ENCODE results near the gene CNTNAP4. TPM values are rescaled to one million over a fixed set of nuclear protein-coding genes. Genes with fewer than 3 reads are reported as not detected.

The CNTNAP4 gene
- total RNA-seq, 1 experiment from 2014 or later = not detected

DNA sequence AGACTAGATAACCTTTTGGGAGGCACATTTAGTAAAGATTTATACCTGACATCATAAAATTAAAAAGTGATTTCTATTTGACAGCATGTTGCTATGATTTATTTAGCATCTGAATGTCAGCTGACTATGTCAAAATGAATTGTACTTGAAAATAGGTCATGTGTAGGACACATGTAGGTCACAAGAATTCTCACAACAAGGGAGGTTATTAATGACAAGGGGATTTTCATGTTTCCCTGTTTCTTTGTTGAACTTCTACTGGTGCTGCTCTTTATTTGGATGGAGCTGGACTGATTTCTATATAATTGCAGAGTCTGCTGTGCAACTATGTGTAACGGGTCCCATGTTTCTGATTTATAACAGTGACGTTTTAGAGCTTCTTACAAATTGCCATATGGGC is 144.4 kb downstream of the CNTNAP4 start:
- RAD21 ChIA-PET (ENCODE audit: low non-redundant PET in 1 of 2, low total read pairs in 2 of 2, uncharacterized antibody in 2 of 2, unreplicated experiment in 2 of 2) = no interaction called here
- Histone ChIP-seq H3K36me3 (ENCODE audit: control insufficient read depth in 1 of 2, insufficient read depth in 2 of 2, low read length in 2 of 2) (no peaks in the 10 kb centered on the region), H2AFZ (ENCODE audit: low read depth, low read length, poor library complexity, severe bottlenecking) (no peak overlapping the region), H3K4me3 (replicated peaks in 1 of 2; ENCODE audit: low read depth in 1 of 2, low read length in 2 of 2) (no peak overlapping the region), H3K4me1 (ENCODE audit: control insufficient read depth in 1 of 2, insufficient read depth in 2 of 2, low read length in 2 of 2) (no peaks in the 10 kb centered on the region), H3K9me2 (ENCODE audit: insufficient read depth) (no peaks in the 10 kb centered on the region), H3K9ac (ENCODE audit: low read length) (no peak overlapping the region), H3K9me3 (ENCODE audit: control insufficient read depth in 1 of 2, insufficient read depth in 1 of 2, low read depth in 1 of 2, low read length in 2 of 2) (peaks cover 0 to 8% of the 10 kb centered on the region in 2 experiments; a peak in 2 of 4 replicates), H3K79me2 (ENCODE audit: insufficient read depth, low read length) (no peaks in the 10 kb centered on the region), H3K4me2 (ENCODE audit: low read length) (no peak overlapping the region), H4K20me1 (ENCODE audit: insufficient read depth) (no peaks in the 10 kb centered on the region), H3K27ac (ENCODE audit: low read depth, low read length) (no peak overlapping the region), H3K27me3 (ENCODE audit: insufficient read depth, low read length) (no peaks in the 10 kb centered on the region)
- no TSS peak for BruUV-seq (replicated peaks)
- no peak for ATAC-seq
- CTCF ChIA-PET = no interaction called here
- intact Hi-C loops (cut with micrococcal nuclease) = no loop called here
- no peak for DNase-seq (ENCODE audit: low read depth, low spot score)
- POLR2A ChIA-PET = no interaction called here
- TF ChIP-seq, protein P1, sequence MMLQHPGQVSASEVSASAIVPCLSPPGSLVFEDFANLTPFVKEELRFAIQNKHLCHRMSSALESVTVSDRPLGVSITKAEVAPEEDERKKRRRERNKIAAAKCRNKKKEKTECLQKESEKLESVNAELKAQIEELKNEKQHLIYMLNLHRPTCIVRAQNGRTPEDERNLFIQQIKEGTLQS (IDR thresholded peaks at IDR 0.05) = no peak
- TF ChIP-seq CEBPB (IDR thresholded peaks at IDR 0.05; ENCODE audit: low read depth) = no peak
- TF ChIP-seq TCF7L2 (IDR thresholded peaks at IDR 0.05; ENCODE audit: borderline replicate concordance, extremely low read depth, insufficient read depth, insufficient read length) = no peak
- TF ChIP-seq, protein P2, sequence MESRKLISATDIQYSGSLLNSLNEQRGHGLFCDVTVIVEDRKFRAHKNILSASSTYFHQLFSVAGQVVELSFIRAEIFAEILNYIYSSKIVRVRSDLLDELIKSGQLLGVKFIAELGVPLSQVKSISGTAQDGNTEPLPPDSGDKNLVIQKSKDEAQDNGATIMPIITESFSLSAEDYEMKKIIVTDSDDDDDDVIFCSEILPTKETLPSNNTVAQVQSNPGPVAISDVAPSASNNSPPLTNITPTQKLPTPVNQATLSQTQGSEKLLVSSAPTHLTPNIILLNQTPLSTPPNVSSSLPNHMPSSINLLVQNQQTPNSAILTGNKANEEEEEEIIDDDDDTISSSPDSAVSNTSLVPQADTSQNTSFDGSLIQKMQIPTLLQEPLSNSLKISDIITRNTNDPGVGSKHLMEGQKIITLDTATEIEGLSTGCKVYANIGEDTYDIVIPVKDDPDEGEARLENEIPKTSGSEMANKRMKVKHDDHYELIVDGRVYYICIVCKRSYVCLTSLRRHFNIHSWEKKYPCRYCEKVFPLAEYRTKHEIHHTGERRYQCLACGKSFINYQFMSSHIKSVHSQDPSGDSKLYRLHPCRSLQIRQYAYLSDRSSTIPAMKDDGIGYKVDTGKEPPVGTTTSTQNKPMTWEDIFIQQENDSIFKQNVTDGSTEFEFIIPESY (IDR thresholded peaks at IDR 0.05; ENCODE audit: extremely low read depth, insufficient replicate concordance, low read length) = no peak
- no peak for TF ChIP-seq RAD21 (IDR thresholded peaks at IDR 0.05; ENCODE audit: low read depth)
- no peak for TF ChIP-seq YY1 (IDR thresholded peaks at IDR 0.05; ENCODE audit: extremely low read depth, insufficient replicate concordance, low read depth, low read length)
- TF ChIP-seq EZH2phosphoT487 (IDR thresholded peaks at IDR 0.05; ENCODE audit: borderline replicate concordance) = no peak
- no peak for TF ChIP-seq POLR2A (IDR thresholded peaks at IDR 0.05; ENCODE audit: borderline replicate concordance, extremely low read depth, insufficient read depth, insufficient read length)
- no peak for TF ChIP-seq ZFX (IDR thresholded peaks at IDR 0.05)
- no peak for TF ChIP-seq JUND (IDR thresholded peaks at IDR 0.05)
- TF ChIP-seq, protein P3, sequence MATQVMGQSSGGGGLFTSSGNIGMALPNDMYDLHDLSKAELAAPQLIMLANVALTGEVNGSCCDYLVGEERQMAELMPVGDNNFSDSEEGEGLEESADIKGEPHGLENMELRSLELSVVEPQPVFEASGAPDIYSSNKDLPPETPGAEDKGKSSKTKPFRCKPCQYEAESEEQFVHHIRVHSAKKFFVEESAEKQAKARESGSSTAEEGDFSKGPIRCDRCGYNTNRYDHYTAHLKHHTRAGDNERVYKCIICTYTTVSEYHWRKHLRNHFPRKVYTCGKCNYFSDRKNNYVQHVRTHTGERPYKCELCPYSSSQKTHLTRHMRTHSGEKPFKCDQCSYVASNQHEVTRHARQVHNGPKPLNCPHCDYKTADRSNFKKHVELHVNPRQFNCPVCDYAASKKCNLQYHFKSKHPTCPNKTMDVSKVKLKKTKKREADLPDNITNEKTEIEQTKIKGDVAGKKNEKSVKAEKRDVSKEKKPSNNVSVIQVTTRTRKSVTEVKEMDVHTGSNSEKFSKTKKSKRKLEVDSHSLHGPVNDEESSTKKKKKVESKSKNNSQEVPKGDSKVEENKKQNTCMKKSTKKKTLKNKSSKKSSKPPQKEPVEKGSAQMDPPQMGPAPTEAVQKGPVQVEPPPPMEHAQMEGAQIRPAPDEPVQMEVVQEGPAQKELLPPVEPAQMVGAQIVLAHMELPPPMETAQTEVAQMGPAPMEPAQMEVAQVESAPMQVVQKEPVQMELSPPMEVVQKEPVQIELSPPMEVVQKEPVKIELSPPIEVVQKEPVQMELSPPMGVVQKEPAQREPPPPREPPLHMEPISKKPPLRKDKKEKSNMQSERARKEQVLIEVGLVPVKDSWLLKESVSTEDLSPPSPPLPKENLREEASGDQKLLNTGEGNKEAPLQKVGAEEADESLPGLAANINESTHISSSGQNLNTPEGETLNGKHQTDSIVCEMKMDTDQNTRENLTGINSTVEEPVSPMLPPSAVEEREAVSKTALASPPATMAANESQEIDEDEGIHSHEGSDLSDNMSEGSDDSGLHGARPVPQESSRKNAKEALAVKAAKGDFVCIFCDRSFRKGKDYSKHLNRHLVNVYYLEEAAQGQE (IDR thresholded peaks at IDR 0.05; ENCODE audit: low read depth) = no peak
- no peak for TF ChIP-seq SRF (IDR thresholded peaks at IDR 0.05; ENCODE audit: low read depth)
- no peak for TF ChIP-seq EZH2 (IDR thresholded peaks at IDR 0.05)
- TF ChIP-seq FOSL1 (IDR thresholded peaks at IDR 0.05; ENCODE audit: low read depth) = no peak
- no peak for TF ChIP-seq ZNF274 (IDR thresholded peaks at IDR 0.05; ENCODE audit: low read depth, low read length)
- TF ChIP-seq, protein P4, sequence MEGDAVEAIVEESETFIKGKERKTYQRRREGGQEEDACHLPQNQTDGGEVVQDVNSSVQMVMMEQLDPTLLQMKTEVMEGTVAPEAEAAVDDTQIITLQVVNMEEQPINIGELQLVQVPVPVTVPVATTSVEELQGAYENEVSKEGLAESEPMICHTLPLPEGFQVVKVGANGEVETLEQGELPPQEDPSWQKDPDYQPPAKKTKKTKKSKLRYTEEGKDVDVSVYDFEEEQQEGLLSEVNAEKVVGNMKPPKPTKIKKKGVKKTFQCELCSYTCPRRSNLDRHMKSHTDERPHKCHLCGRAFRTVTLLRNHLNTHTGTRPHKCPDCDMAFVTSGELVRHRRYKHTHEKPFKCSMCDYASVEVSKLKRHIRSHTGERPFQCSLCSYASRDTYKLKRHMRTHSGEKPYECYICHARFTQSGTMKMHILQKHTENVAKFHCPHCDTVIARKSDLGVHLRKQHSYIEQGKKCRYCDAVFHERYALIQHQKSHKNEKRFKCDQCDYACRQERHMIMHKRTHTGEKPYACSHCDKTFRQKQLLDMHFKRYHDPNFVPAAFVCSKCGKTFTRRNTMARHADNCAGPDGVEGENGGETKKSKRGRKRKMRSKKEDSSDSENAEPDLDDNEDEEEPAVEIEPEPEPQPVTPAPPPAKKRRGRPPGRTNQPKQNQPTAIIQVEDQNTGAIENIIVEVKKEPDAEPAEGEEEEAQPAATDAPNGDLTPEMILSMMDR (IDR thresholded peaks at IDR 0.05 in 2 of 3, conservative IDR thresholded peaks at IDR 0.05 in 1 of 3; ENCODE audit: borderline replicate concordance in 1 of 3, insufficient read depth in 1 of 3, low read depth in 2 of 3, low read length in 2 of 3) = no peak
- TF ChIP-seq CBX3 (IDR thresholded peaks at IDR 0.05; ENCODE audit: low read depth) = no peak

Data from HCT116 (cell line).